ENCODE results near the gene STAB1. TPM values are rescaled to one million over a fixed set of nuclear protein-coding genes. Genes with fewer than 3 reads are reported as not detected.
"Not testable (repeated sequence)": the region's sequence is repeated elsewhere in the genome, so short reads cannot be mapped to it uniquely, and the experiment has no call there.

Gene STAB1
- total RNA-seq, 1 donor, result 0.90 TPM

GRCh38 chr3:52525680-52526561 is 30.8 kb downstream of the STAB1 start:
- TF ChIP-seq CTCF (IDR thresholded peaks at IDR 0.05; ENCODE audit: insufficient read depth, low read length), result no peak
- DNase-seq (ENCODE audit: low read depth), result no peak
- no peak overlapping the region for H3K4me3 ChIP-seq (ENCODE audit: low read depth, low read length)

- DNase-seq (ENCODE audit: low read depth); H3K4me3 ChIP-seq (ENCODE audit: low read depth, low read length): not testable (repeated sequence)
These were observed 31.5 kb downstream of the STAB1 start for GRCh38 chr3:52526671-52527038.

- DNase-seq (ENCODE audit: low read depth), result no peak
- no peak overlapping the region for H3K4me3 ChIP-seq (ENCODE audit: low read depth, low read length)
- TF ChIP-seq CTCF (IDR thresholded peaks at IDR 0.05; ENCODE audit: insufficient read depth, low read length), result no peak
These were observed 32.0 kb downstream of the STAB1 start for GRCh38 chr3:52527039-52527731.

GRCh38 chr3:52527732-52528585 is 32.8 kb downstream of the STAB1 start:
- no peak overlapping the region for H3K4me3 ChIP-seq (ENCODE audit: low read depth, low read length)
- no peak for TF ChIP-seq CTCF (IDR thresholded peaks at IDR 0.05; ENCODE audit: insufficient read depth, low read length)
- DNase-seq (ENCODE audit: low read depth), result no peak

- TF ChIP-seq CTCF (IDR thresholded peaks at IDR 0.05; ENCODE audit: insufficient read depth, low read length), result no peak
- H3K4me3 ChIP-seq (ENCODE audit: low read depth, low read length), result no peak overlapping the region
- no peak for DNase-seq (ENCODE audit: low read depth)
These were observed 33.6 kb downstream of the STAB1 start for GRCh38 chr3:52528586-52529375.

GRCh38 chr3:52529376-52530333 is 34.5 kb downstream of the STAB1 start:
- no peak overlapping the region for H3K4me3 ChIP-seq (ENCODE audit: low read depth, low read length)
- peak; percentile 22 for DNase-seq (ENCODE audit: low read depth)
- no peak for TF ChIP-seq CTCF (IDR thresholded peaks at IDR 0.05; ENCODE audit: insufficient read depth, low read length)

Measured in fibroblast of the aortic adventitia (primary cell).